NOMO-1 treated with DMSO at 0.1 percent for 48 hours (cell line): Measurements from ENCODE around the gene PRAMEF33.
A peak's percentile ranks its signal among the peaks of the same experiment; 100 is the strongest.
"Not testable (repeated sequence)": the region's sequence is repeated elsewhere in the genome, so short reads cannot be mapped to it uniquely, and the experiment has no call there.

Experiments used
- DNase-seq: peaks from one replicate; lab custom pipeline; 2025; ENCODE audit not compliant: unreplicated experiment; lab: John Stamatoyannopoulos, UW

PRAMEF33 gene

GRCh38 chr1:13303239-13303638 is at the start of gene PRAMEF33:
TSS of gene PRAMEF33 (plus strand) at chr1:13303539. CDS start at chr1:13305955, 2,416 bp downstream.
- DNase-seq = not testable (repeated sequence)

- not testable (repeated sequence) for DNase-seq
Measured at GRCh38 chr1:13253898-13254297, 49.4 kb upstream of the PRAMEF33 start, which contains the start of gene PRAMEF5. TSS of gene PRAMEF5 (plus strand) at chr1:13254198. CDS start at chr1:13259269, 5,071 bp downstream.

DNA sequence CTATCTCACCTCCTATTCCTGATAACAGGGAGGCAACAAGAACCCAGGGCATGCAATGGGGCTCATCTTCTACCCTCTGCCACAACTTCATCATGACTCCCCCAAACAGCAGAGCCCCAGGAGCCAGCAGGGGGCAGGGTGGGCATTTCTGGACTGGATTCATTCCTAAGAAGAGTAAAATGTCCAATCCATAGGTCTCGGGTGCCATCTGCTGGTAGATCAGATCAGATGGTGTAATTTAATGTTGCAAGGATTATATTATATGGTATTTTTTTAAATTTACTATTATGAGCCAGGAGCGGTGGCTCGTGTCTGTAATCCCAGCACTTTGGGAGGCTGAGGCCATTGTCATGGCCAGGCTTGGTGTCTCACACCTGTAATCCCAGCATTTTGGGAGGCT is 38.2 kb upstream of the PRAMEF33 start:
- DNase-seq = not testable (repeated sequence)

- not testable (repeated sequence) for DNase-seq
Measured at GRCh38 chr1:13277016-13277415, 26.3 kb upstream of the PRAMEF33 start.

DNA sequence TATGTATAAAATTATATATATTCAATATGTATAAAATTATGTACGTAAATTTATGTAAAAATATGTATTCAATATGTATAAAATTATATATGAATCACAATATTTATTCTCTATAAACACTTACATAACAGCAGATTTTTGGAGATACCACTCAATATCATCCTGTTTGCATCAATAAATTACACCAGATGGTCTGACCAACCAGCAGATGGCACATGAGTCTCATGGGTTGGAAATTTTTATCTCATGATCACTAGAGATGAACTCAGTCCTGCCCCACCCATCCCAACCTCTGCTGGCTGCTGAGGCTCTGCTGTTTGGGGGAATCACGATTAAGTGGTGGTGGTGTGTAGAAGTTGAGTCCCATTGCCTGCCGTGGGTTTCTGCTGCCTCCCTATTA is 23.7 kb upstream of the PRAMEF33 start:
- not testable (repeated sequence) for DNase-seq

DNA sequence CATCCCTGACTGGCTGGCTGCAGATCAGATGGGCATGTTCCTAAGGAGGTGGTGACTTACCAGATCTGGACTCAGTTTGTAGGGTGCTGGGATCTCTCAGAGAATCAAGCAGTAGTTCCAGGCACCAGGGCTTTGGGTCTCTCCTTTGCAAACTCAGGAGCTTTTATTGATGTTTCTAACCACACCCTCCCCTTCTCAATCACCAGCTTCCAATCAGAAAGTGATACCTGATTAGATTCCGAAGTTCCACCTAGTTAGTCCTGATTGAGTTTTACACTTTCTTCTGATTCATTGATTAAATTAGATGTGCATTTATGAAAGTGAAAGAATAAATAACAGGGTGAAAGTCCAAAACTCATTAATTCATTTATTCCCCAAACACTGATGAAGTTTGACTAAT is 18.3 kb upstream of the PRAMEF33 start, which contains the start of gene PRAMEF8:
Gene PRAMEF8 (minus strand): TSS at position 101 of the 400 bp plus-strand sequence. CDS start 1,046 bp downstream, outside the sequence.
- DNase-seq = not testable (repeated sequence)

- not testable (repeated sequence) for DNase-seq
Measured at GRCh38 chr1:13289030-13289429, 14.3 kb upstream of the PRAMEF33 start.

DNA sequence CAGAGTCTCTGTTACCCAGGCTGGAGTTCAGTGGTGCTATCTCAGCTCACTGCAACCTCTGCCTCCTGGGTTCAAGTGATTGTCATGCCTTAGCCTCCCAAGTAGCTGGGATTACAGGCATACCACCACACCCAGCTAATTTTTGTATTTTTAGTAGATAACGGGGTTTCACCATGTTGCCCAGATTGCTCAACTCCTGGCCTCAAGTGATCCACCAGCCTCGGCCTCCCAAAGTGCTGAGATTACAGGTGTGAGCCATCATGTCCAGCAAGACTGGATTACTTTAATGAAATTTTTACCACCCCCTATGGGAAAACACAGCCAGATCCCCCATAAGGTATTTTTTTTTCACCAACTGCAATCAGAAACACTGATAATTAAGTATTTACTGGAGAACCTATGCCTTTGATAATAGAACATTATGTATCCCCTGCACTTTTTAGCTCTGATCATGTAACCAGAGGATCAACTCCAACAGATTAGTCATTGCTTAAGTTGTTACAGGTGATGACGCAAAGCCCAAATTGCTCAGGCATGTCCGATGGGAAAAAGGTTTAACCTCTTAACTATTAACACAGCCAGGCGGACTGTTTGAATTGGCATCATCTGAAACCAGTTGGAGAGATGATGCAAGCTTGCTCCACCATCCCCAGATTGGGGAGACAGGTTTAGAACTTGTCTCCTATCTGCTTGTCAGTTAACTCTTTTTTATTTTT is 6.0 kb upstream of the PRAMEF33 start:
- DNase-seq = not testable (repeated sequence)

- not testable (repeated sequence) for DNase-seq
Measured at GRCh38 chr1:13298699-13299098, 4.6 kb upstream of the PRAMEF33 start.

GRCh38 chr1:13302197-13302596 is 1.1 kb upstream of the PRAMEF33 start:
- DNase-seq = not testable (repeated sequence)

DNA sequence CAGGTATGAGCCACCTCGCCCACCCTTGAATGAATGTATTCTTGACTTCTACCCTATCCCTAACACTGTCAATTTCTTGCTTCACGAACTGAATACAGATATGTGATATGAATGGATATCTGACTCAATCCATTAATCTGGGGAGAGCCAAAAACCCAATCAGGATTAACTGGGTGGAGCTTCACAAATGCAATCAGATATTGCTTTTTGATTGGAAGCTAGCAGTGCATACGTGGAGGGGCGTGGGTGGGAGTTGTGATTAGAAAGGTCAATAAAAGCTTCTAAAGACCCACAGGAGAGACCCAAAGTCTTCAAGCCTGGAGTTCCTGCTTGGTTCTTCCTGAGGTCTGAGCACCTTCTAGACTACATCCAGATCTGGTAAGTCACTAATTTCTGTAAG is 11.9 kb downstream of the PRAMEF33 start, which contains the start of gene PRAMEF15:
Gene PRAMEF15 (plus strand): TSS at position 301 of the 400 bp plus-strand sequence. CDS start 2,827 bp downstream, outside the sequence.
- DNase-seq = not testable (repeated sequence)

DNA sequence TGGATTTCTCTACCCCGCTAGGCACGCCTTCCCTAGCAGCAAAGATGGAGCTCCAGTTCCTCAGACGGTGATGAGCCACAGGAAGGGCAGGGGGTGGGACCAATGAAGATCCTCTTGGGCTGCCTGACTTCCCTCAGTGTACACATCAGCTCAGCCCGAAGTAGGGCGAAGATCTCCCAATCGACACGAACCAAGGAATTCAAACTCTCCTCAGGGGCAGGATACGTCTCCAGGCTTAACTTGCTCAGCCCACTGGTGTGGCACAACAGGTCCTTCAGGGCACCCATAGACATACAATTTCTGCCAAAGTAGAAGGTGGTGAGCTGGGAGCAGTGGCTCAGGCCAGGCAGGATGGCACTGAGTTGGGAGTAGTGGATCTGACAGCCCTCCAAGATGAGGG is 39.2 kb downstream of the PRAMEF33 start:
- DNase-seq = not testable (repeated sequence)

DNA sequence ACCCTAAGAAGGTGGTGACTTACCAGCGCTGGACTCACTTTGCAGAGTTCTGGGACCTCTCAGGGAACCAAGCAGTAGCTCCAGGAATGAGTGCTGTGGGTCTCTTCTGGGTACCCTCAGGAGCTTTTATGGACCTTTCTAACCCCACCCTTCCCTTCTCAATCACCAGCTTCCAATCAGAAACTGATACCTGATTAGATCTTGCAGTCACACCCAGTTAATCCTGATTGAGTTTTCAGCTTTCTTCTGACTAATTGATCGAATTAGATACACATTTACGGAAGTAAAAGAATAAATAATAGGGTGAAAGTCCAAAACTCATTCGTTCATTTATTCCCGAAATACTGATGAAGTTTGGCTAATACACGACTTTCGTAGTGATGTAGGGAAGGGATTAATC is 43.7 kb downstream of the PRAMEF33 start, which contains the start of gene PRAMEF14:
Gene PRAMEF14 (minus strand): TSS at position 101 of the 400 bp plus-strand sequence. CDS start 1,820 bp downstream, outside the sequence.
- DNase-seq = not testable (repeated sequence)

DNA sequence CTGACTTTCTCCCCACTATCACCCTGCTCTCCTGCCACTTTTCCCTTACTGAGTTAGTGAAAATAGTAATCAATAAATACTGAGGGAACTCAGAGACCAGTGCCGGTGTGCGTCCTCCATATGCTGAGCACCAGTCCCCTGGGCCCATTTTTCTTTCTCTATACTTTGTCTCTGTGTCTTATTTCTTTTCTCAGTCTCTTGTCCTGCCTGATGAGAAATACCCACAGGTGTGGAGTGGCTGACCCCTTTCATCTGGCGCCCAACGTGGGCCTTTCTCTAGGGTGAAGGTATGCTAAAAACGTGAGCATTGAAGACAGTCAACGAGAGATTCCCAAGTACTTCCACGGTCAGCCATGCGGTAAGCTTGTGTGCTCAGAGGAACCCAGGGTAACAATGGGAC is 50.1 kb downstream of the PRAMEF33 start:
- DNase-seq = not testable (repeated sequence)

DNA sequence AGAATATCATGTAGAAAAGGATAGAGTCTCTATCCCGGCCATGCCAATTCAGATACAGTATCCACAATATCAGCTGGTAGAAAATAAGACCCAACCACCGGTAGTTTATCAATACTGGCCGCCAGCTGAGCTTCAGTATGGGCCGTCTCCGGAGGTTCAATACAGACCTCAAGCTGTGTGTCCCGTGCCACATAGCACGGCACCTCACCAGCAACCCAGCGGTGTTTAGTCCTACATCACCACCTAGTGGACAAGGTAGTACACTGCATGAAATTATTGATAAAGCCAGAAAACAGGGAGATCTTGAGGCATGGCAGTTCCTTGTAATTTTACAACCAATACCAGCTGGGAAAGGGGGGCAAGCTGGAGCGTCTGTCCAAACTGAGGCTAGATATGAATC is 51.1 kb downstream of the PRAMEF33 start:
- DNase-seq = not testable (repeated sequence)

DNA sequence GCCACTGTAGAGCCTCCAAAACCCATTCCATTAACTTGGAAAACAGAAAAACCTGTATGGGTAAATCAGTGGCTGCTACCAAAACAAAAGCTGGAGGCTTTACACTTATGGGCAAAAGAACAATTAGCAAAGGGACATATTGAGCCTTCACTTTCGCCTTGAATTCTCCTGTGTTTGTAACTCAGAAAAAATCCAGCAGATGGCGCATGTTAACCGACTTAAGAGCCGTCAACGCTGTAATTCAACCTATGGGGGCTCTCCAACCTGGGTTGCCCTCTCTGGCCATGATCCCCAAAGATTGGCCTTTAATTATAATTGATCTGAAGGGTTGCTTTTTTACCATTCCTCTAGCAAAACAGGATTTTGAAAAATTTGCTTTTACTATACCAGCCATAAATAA is 53.4 kb downstream of the PRAMEF33 start:
- peak; percentile 26 for DNase-seq
